Neural progenitor cell (in vitro differentiated cells): Measurements from ENCODE around the gene RUNX1.

Experiments
- EZH2phosphoT487 ChIP-seq: fragments of 200-600 bp; sonication (generic); IDR thresholded peaks from 2 replicates; pipeline ENCODE4 v1.6.1; 2017; ENCODE audit warnings: antibody characterized with exemption
- TF ChIP-seq, protein P1 (sequence below): fragments of 200-600 bp; sonication (generic); IDR thresholded peaks from 2 replicates; pipeline ENCODE4 v1.5.1; 2017; ENCODE audit warnings: antibody characterized with exemption, mild to moderate bottlenecking

DNA sequence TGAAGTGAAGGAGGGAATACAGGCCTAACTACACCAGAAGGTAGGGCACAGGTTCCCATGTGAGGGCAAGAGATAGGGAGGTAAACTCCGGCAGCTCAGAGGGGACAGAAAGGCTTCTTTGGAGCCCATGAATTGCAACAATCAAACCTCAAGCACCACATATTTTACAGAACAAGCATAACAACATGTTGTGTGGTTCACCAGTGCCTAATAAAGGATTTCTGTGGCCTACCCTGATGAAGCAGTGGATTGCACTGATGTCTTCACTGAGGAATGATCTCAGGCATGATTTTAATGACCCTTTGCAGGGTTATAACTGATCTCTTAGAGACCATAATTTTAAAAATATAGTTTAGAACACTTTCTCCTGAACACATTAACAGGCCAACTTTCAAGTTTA, 77.4 kb downstream of the RUNX1 start:
- TF ChIP-seq, protein P1, sequence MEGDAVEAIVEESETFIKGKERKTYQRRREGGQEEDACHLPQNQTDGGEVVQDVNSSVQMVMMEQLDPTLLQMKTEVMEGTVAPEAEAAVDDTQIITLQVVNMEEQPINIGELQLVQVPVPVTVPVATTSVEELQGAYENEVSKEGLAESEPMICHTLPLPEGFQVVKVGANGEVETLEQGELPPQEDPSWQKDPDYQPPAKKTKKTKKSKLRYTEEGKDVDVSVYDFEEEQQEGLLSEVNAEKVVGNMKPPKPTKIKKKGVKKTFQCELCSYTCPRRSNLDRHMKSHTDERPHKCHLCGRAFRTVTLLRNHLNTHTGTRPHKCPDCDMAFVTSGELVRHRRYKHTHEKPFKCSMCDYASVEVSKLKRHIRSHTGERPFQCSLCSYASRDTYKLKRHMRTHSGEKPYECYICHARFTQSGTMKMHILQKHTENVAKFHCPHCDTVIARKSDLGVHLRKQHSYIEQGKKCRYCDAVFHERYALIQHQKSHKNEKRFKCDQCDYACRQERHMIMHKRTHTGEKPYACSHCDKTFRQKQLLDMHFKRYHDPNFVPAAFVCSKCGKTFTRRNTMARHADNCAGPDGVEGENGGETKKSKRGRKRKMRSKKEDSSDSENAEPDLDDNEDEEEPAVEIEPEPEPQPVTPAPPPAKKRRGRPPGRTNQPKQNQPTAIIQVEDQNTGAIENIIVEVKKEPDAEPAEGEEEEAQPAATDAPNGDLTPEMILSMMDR, result no peak
- TF ChIP-seq EZH2phosphoT487, result no peak
